ENCODE results near the gene MYO5A. TPM values are rescaled to one million over a fixed set of nuclear protein-coding genes. Genes with fewer than 3 reads are reported as not detected.

The MYO5A gene
- total RNA-seq, 4 donors from 2014 or later: 10.3 to 26.0 (median 22.7) TPM

DNA sequence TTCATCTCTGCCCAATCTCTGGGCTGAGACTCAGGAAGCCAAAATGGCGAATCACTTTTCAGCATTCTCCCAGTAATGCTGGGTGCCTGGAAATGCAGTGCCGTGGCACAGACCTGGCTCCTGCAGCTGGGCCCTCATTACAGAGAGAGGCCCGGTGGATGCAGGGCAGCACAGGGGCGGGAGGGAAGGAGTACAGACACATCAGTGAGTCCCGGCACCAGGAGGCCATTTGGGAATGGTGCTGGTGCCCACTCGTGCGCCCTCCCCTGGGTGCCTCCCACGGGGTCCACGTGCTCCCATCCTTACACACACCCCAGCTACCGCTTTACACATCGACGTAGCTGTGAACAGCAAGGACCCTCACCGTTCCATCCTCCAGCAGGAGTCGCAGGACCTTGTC lies 246.3 kb downstream of the MYO5A start:
- intact Hi-C loops (cut with DNase I; ENCODE audit: low total_unique reads): no loop called here
- Histone ChIP-seq H3K27ac (no peak overlapping the region), H3K4me1 (no peaks in the 10 kb centered on the region)

DNA sequence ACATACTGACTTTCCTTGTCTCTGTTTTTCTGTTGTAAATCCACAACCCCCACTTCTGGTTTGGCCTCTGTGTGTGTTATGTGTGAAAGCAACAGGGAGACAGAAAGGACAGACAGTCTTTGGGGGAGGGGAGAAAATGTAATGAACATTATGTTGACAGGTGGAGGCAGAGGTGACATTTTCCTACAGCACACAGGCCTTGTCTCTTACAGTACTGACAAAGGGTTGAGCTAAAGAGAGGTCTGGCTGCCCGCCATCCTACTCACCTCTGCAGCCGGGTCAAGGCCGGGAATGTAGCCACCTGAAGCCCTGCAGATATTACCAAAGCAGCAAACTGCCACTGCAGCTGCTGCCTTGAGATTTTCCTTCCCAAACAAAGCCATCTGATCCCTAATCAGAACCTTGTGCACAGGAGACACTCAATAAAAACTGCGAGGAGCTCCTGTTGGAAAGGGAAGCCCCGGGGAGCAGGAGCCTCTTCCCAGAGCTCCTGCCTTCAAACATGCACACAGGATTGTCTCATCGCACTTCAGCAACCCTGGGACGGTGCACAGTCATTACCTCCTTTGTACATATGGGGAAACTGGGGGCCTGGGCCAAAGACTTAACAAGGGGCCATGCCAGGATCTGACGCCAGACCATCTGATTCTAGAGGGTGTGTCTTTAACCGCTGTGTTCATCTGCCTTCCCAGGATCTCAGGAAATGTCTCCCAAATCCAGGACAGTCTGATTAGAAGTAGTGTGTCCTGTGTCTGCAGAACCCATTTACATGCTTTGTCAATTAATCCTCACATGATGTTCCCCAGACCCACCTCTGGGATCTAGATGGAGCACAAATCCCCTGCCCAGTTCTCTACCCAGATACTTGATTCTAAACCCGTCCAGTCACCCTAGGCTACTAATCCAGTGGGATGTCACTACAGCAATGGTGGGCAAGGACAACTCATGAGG lies 247.3 kb downstream of the MYO5A start:
- intact Hi-C loops (cut with DNase I; ENCODE audit: low total_unique reads): no loop called here
- no peak overlapping the region for H3K27ac ChIP-seq
- TF ChIP-seq, protein P1, sequence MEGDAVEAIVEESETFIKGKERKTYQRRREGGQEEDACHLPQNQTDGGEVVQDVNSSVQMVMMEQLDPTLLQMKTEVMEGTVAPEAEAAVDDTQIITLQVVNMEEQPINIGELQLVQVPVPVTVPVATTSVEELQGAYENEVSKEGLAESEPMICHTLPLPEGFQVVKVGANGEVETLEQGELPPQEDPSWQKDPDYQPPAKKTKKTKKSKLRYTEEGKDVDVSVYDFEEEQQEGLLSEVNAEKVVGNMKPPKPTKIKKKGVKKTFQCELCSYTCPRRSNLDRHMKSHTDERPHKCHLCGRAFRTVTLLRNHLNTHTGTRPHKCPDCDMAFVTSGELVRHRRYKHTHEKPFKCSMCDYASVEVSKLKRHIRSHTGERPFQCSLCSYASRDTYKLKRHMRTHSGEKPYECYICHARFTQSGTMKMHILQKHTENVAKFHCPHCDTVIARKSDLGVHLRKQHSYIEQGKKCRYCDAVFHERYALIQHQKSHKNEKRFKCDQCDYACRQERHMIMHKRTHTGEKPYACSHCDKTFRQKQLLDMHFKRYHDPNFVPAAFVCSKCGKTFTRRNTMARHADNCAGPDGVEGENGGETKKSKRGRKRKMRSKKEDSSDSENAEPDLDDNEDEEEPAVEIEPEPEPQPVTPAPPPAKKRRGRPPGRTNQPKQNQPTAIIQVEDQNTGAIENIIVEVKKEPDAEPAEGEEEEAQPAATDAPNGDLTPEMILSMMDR (IDR thresholded peaks at IDR 0.05): no peak
- TF ChIP-seq POLR2A (IDR thresholded peaks at IDR 0.05): no peak
- H3K4me3 ChIP-seq: no peak overlapping the region
- no peak for DNase-seq
- no peaks in the 10 kb centered on the region for H3K36me3 ChIP-seq
- no peaks in the 10 kb centered on the region for H3K27me3 ChIP-seq
- no peaks in the 10 kb centered on the region for H3K9me3 ChIP-seq
- no peaks in the 10 kb centered on the region for H3K4me1 ChIP-seq

More for the DNA sequence above, 246.3 kb downstream of the MYO5A start:
- TF ChIP-seq POLR2A (IDR thresholded peaks at IDR 0.05): no peak
- TF ChIP-seq, protein P1 (IDR thresholded peaks at IDR 0.05): no peak
- Histone ChIP-seq H3K27me3 (no peaks in the 10 kb centered on the region), H3K4me3 (no peak overlapping the region), H3K36me3 (no peaks in the 10 kb centered on the region), H3K9me3 (no peaks in the 10 kb centered on the region)
- no peak for DNase-seq

DNA sequence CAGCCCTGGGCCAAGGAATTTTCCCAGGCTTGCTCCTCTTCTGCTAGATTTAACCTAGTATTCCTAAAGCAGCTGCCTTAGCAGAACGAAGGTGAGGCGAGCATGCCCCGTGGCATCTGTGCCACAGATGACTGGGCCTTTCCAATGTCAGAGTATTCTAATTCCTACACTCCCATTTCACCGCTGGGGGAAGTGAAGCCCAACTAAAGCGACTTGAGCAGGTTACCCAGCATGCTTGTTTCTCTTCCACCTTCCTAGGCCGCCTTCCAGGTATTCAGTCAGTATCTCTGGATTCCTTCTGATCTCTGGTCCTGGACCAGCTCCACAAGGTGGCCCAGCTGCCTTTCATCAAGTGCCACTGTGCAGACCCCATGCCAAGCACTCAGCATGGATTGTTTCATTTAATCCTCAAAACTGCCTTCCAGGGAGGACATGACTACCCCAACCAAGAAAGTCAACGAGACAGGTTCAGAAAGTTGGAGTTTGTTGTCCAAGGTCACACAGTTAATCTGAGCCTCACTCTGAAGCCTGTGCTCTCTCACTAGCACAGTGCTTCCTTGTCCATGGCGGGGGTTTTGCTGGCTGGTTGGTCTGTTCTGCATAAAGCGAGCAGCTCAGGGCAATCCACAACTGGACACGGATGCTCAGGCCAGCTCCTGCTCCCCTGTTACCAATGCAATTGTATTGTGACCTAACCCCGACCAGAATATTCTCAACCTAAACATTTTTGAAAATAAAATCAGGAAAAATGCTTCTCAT lies 248.2 kb downstream of the MYO5A start:
- DNase-seq: no peak
- intact Hi-C loops (cut with DNase I; ENCODE audit: low total_unique reads): no loop called here
- H3K27me3 ChIP-seq: no peaks in the 10 kb centered on the region
- no peaks in the 10 kb centered on the region for H3K9me3 ChIP-seq
- H3K27ac ChIP-seq: no peak overlapping the region
- no peaks in the 10 kb centered on the region for H3K4me1 ChIP-seq
- H3K36me3 ChIP-seq: no peaks in the 10 kb centered on the region
- no peak overlapping the region for H3K4me3 ChIP-seq
- no peak for TF ChIP-seq POLR2A (IDR thresholded peaks at IDR 0.05)
- TF ChIP-seq, protein P1 (IDR thresholded peaks at IDR 0.05): no peak

DNA sequence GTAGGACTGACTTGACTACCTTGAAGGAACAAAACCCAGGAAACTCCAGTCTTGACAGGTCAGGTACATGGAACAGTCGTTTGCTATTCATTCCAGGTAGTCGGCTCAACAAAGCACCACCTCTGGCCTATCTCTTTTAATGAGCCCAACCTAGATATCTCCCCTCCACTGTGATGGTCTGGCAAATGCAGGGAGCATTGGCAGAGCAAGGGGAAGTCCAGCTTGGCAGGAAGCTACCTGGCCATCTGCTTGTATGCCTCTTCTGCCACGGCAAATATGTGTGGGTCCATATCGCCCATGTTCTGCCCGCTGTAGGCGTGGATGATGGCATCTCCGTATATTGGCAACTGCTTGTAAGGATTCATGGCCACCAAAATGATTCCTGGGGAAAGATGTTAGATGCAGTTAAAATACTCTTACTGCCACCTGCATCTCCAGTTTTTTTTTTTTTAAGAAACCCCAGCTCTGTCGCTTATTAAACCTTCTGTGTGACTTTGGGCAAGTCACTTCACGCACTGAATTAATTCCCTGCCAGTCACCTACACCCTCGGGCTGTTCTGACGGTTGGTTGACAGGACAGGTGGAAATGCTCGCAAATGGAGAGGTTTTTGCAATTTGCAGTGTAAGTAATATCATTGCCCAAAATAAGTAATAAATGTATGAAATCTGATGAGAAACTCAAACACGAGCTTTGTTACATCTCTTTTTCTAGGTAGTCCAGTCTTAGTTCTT lies 249.9 kb downstream of the MYO5A start:
- Histone ChIP-seq H3K27ac (no peak overlapping the region), H3K9me3 (no peaks in the 10 kb centered on the region), H3K4me1 (no peaks in the 10 kb centered on the region), H3K4me3 (no peak overlapping the region), H3K27me3 (no peaks in the 10 kb centered on the region), H3K36me3 (no peaks in the 10 kb centered on the region)
- no peak for DNase-seq
- intact Hi-C loops (cut with DNase I; ENCODE audit: low total_unique reads): no loop called here
- TF ChIP-seq POLR2A (IDR thresholded peaks at IDR 0.05): no peak
- TF ChIP-seq, protein P1 (IDR thresholded peaks at IDR 0.05): no peak
